Kidney (tissue), 14 donors: ENCODE data around the gene JAZF1. TPM values are rescaled to one million over a fixed set of nuclear protein-coding genes. Genes with fewer than 3 reads are reported as not detected.

Source experiments
- DNase-seq, 5 donors: peaks; one replicate each; pipeline ENCODE4 v3.0.0-alpha.2; 2013 to 2020
- FAIRE-seq: peaks from 2 replicates; lab custom pipeline; 2012; peaks lifted over from hg19 to GRCh38; lab: Jason Lieb, UNC
- H3K27ac ChIP-seq, 2 donors: one replicate each; pipeline ENCODE4 v1.7.0; 2013; ENCODE audit warnings: low read depth in 2 of 2, low read length in 2 of 2, inconsistent platforms in 1 of 2
- H3K27me3 ChIP-seq: one replicate; pipeline ENCODE4 v1.7.1; 2013; ENCODE audit warnings: low read length, inconsistent platforms; ENCODE audit not compliant: control insufficient read depth, insufficient read depth
- H3K36me3 ChIP-seq, 3 donors: one replicate each; pipeline versions ENCODE4 v1.7.0 to v1.7.1; 2013; ENCODE audit warnings: low read length in 3 of 3, control low read depth in 1 of 3, inconsistent platforms in 1 of 3; ENCODE audit not compliant: insufficient read depth in 3 of 3, control insufficient read depth in 2 of 3
- H3K4me1 ChIP-seq, 3 donors: one replicate each; pipeline versions ENCODE4 v1.7.0 to v1.7.1; 2013; ENCODE audit warnings: low read length in 3 of 3, inconsistent platforms in 1 of 3, low read depth in 1 of 3; ENCODE audit not compliant: control insufficient read depth in 2 of 3, insufficient read depth in 2 of 3
- H3K4me3 ChIP-seq, 3 donors: one replicate each; pipeline versions ENCODE4 v1.7.0 to v1.8.1; 2013; ENCODE audit warnings: low read length in 3 of 3, control low read depth in 1 of 3, inconsistent platforms in 1 of 3
- H3K9ac ChIP-seq, 3 donors: one replicate each; pipeline versions ENCODE4 v1.7.0 to v1.7.1; 2013; ENCODE audit warnings: low read length in 3 of 3, control low read depth in 1 of 3, inconsistent platforms in 1 of 3
- H3K9me3 ChIP-seq, 3 donors: one replicate each; pipeline versions ENCODE4 v1.7.0 to v1.7.1; 2013; ENCODE audit warnings: low read length in 3 of 3, control low read depth in 1 of 3, inconsistent platforms in 1 of 3; ENCODE audit not compliant: control insufficient read depth in 2 of 3, insufficient read depth in 1 of 3
- intact Hi-C: fragments of 100-400 bp; cut with DNase I; formaldehyde crosslinking; loops from one replicate; pipeline ENCODE4 v1.11.1; 2022
- polyA plus RNA-seq: library from polyadenylated mRNA; stranded (reverse); fragments of 350-450 nt; fragmentation: Illumina TruSeq; extraction: RNeasy Lipid Tissue Mini Kit (QIAGEN cat#74804); gene quantifications from one replicate; pipeline ENCODE4 v1.2.3, GENCODE V29; 2014; ENCODE audit warnings: low read depth, low replicate concordance; ENCODE audit not compliant: insufficient read depth
- total RNA-seq: library from RNA; stranded (reverse); fragmentation: NEBNext Ultra II Directional; extraction: Animal tissue kit (Norgen Biotek cat#: 25700); gene quantifications from one replicate; pipeline ENCODE4 v1.2.1, GENCODE V29; 2021
- TF ChIP-seq, protein P1 (sequence below): IDR thresholded peaks from 3 replicates; pipeline ENCODE4 v1.5.1; 2012; ENCODE audit warnings: mild to moderate bottlenecking, moderate library complexity, borderline replicate concordance; ENCODE audit not compliant: insufficient read depth; ENCODE audit errors: extremely low read depth
- donor health status: control.
- donor health status: control.
- donor health status: control.
- donor health status: control.
- donor health status: control.
- donor health status: DM: yes; HTN: yes; CAD: no.
- donor health status: Normal renal cell carcinoma (clear cell type).

The JAZF1 gene
- total and polyA plus RNA-seq, 2 donors from 2014 or later: 5.7 to 13.1 TPM

DNA sequence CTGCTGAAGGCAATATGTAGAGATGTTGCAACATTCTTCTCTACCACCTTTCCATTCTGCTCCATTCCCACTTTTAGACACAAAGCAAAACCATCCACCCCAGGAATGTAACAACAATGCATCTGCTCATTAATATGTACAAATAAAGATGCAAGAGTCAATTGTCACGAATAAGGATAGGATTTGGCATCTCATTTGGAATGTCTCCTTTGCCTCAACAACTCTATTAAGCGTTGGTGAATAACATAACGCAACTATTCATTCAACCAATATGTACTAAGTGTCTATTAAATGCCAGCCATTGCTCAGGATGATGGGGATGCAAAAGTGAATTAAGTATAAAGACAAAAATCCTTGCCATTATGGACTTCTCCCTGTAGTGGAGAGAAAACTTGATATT, 152.1 kb downstream of the JAZF1 start:
- H3K27ac ChIP-seq: no peak overlapping the region
- no peaks in the 10 kb centered on the region for H3K9me3 ChIP-seq
- H3K4me3 ChIP-seq: no peak overlapping the region
- intact Hi-C loops: no loop called here
- H3K4me1 ChIP-seq: no peaks in the 10 kb centered on the region
- no peaks in the 10 kb centered on the region for H3K27me3 ChIP-seq
- DNase-seq (no peak), FAIRE-seq (no peak)
- H3K36me3 ChIP-seq: no peaks in the 10 kb centered on the region
- H3K9ac ChIP-seq: no peak overlapping the region
- TF ChIP-seq, protein P1, sequence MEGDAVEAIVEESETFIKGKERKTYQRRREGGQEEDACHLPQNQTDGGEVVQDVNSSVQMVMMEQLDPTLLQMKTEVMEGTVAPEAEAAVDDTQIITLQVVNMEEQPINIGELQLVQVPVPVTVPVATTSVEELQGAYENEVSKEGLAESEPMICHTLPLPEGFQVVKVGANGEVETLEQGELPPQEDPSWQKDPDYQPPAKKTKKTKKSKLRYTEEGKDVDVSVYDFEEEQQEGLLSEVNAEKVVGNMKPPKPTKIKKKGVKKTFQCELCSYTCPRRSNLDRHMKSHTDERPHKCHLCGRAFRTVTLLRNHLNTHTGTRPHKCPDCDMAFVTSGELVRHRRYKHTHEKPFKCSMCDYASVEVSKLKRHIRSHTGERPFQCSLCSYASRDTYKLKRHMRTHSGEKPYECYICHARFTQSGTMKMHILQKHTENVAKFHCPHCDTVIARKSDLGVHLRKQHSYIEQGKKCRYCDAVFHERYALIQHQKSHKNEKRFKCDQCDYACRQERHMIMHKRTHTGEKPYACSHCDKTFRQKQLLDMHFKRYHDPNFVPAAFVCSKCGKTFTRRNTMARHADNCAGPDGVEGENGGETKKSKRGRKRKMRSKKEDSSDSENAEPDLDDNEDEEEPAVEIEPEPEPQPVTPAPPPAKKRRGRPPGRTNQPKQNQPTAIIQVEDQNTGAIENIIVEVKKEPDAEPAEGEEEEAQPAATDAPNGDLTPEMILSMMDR: no peak

DNA sequence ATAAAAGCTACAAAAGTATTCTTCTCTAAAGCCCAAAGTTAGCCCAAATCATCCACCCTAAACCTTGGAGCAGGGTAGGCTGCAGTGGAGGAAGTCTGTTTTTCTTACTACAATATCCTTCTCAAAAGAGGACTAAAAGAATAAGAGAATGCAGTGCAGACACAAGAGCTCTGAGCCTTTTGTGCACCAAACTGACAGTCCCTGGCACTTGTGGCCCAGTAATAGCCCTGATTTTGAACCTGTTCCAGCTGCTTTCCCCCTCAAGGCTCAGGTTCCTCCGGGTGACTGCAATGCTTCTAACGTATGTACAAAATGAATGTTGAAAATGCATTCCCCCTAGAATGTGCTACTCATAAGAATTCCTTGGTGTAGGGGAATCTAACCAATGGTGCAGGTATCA, 154.4 kb downstream of the JAZF1 start:
- H3K36me3 ChIP-seq: no peaks in the 10 kb centered on the region
- no peaks in the 10 kb centered on the region for H3K27me3 ChIP-seq
- TF ChIP-seq, protein P1: no peak
- H3K4me3 ChIP-seq: no peak overlapping the region
- intact Hi-C loops: no loop called here
- no peaks in the 10 kb centered on the region for H3K9me3 ChIP-seq
- FAIRE-seq: no peak
- no peak overlapping the region for H3K9ac ChIP-seq
- no peak for DNase-seq
- H3K4me1 ChIP-seq: no peaks in the 10 kb centered on the region
- no peak overlapping the region for H3K27ac ChIP-seq

DNA sequence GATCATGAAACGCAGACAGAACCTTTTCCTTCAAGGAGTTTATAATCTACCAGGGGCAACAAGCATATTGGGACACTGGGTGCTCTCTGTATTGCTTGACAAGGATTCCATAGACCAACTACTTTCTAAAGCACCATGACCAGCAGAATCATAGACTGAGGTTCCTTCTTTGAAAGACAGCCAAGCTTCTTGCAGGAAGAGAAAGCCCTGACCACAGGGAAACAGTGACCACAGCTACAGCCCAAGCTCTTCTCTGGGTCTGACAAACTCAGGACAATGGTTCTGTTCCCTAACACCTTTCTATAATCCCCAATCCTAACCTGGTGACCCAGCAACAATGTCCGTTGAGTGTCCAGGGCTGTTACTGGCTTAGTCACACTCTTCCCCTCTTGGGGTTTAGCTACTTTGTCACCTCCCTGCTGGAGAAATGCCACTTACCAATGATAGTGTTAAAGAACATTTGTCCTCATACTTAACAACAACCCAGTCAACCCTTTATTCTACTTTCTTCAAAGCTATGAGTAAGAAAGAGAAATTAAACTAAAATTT, 155.7 kb downstream of the JAZF1 start:
- Histone ChIP-seq H3K4me1 (peaks cover 0 to 2% (median 0%) of the 10 kb centered on the region in 3 donors), H3K36me3 (no peaks in the 10 kb centered on the region), H3K4me3 (no peak overlapping the region), H3K27me3 (no peaks in the 10 kb centered on the region), H3K9ac (no peak overlapping the region), H3K27ac (no peak overlapping the region), H3K9me3 (no peaks in the 10 kb centered on the region)
- TF ChIP-seq, protein P1: no peak
- no peak for FAIRE-seq
- intact Hi-C loops: no loop called here
- no peak for DNase-seq
